Heart left ventricle (tissue), 13 donors: Measurements from ENCODE around the gene SPEF1.

Experiments
- POLR2A ChIP-seq, 2 donors: fragments of 450-650 bp; IDR thresholded peaks; one replicate each; pipeline ENCODE4 v1.6.1; 2017; ENCODE audit warnings: antibody characterized with exemption in 2 of 2, mild to moderate bottlenecking in 2 of 2, moderate library complexity in 2 of 2
- TF ChIP-seq, protein P1 (sequence below), 12 donors: fragments of 200-600 bp; sonication (generic) in 4 of 12; IDR thresholded peaks; one replicate each; pipeline versions ENCODE4 v1.5.0 to v1.8.0; 2018 to 2022; ENCODE audit warnings: antibody characterized with exemption in 12 of 12, mild to moderate bottlenecking in 5 of 12
- donor health status: ischemic (EF 13 %, LVEDD 7.1; RV severe dilation, severe dysfunction).
- donor health status: DM: no; HTN: yes; CAD: no.
- donor health status: DM: no; HTN: no; CAD: no.
- donor health status: ischemic (EF 25% LVEDD 6.9; RV normal size, moderate dysfunction).
- donor health status: ischemic (EF 25% LVEDD 5.7; RV mildly dilated, moderate dysfunction).
- donor health status: ischemic (EF 35%, LVEDD 5.7; RV mildly dilated, moderate dysfunction).
- donor health status: nonischemic (EF 11% LVEDD 7.7; RV severe dilation, severe dysfunction).
- donor health status: DM: yes; HTN: yes; CAD: no.
- donor health status: PGD.
- donor health status: ischemic (EF 29% LVEDD 5.4; RV normal size, mild dysfunction).
- donor health status: nonischemic (EF 23%, LVEDD 6.1; RV moderate dilation, normal function).

GRCh38 chr20:3775457-3776108 is 5.7 kb downstream of the SPEF1 start:
- TF ChIP-seq, protein P1, sequence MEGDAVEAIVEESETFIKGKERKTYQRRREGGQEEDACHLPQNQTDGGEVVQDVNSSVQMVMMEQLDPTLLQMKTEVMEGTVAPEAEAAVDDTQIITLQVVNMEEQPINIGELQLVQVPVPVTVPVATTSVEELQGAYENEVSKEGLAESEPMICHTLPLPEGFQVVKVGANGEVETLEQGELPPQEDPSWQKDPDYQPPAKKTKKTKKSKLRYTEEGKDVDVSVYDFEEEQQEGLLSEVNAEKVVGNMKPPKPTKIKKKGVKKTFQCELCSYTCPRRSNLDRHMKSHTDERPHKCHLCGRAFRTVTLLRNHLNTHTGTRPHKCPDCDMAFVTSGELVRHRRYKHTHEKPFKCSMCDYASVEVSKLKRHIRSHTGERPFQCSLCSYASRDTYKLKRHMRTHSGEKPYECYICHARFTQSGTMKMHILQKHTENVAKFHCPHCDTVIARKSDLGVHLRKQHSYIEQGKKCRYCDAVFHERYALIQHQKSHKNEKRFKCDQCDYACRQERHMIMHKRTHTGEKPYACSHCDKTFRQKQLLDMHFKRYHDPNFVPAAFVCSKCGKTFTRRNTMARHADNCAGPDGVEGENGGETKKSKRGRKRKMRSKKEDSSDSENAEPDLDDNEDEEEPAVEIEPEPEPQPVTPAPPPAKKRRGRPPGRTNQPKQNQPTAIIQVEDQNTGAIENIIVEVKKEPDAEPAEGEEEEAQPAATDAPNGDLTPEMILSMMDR (IDR thresholded peaks at IDR 0.05) = no peak
- no peak for TF ChIP-seq POLR2A (IDR thresholded peaks at IDR 0.05)
